Heart left ventricle (tissue), 16 donors: Measurements from ENCODE around the gene ARL8B. TPM values are rescaled to one million over a fixed set of nuclear protein-coding genes. Genes with fewer than 3 reads are reported as not detected.

Experiments used
- ATAC-seq, 4 donors: fragments of 200-7000 bp; cut with Tn5 transposase; one replicate each; pipeline ENCODE4 v1.9.1; 2020 to 2022; ENCODE audit warnings: moderate library complexity in 4 of 4, mild to moderate bottlenecking in 3 of 4, moderate number of reproducible peaks in 1 of 4
- DNase-seq, 5 donors: peaks; one replicate each; pipeline ENCODE4 v3.0.0-alpha.2; 2020
- H3K27ac ChIP-seq, 12 donors: fragments of 200-600 bp; sonication (generic) in 4 of 12; one replicate each; pipeline versions ENCODE4 v1.5.0 to v1.8.0; 2016 to 2022; ENCODE audit warnings: mild to moderate bottlenecking in 2 of 12
- H3K27me3 ChIP-seq, 9 donors: fragments of 200-600 bp; sonication (generic) in 2 of 9; one replicate each; pipeline versions ENCODE4 v1.5.1 to v1.8.0; 2016 to 2022; ENCODE audit warnings: mild to moderate bottlenecking in 3 of 9
- H3K36me3 ChIP-seq, 9 donors: fragments of 200-600 bp; sonication (generic) in 2 of 9; one replicate each; pipeline versions ENCODE4 v1.5.0 to v1.8.0; 2018 to 2022; ENCODE audit warnings: mild to moderate bottlenecking in 2 of 9
- H3K4me1 ChIP-seq, 12 donors: fragments of 200-600 bp; sonication (generic) in 4 of 12; one replicate each; pipeline versions ENCODE4 v1.5.0 to v1.8.0; 2016 to 2022; ENCODE audit warnings: mild to moderate bottlenecking in 3 of 12
- H3K4me3 ChIP-seq, 12 donors: fragments of 200-600 bp; sonication (generic) in 4 of 12; one replicate each; pipeline versions ENCODE4 v1.5.0 to v1.8.0; 2017 to 2022; ENCODE audit warnings: mild to moderate bottlenecking in 9 of 12, moderate library complexity in 4 of 12
- H3K9me3 ChIP-seq, 12 donors: fragments of 200-600 bp; sonication (generic) in 4 of 12; one replicate each; pipeline versions ENCODE4 v1.5.0 to v1.8.0; 2016 to 2022; ENCODE audit warnings: mild to moderate bottlenecking in 1 of 12
- CTCF ChIP-seq, 12 donors: fragments of 200-600 bp; sonication (generic) in 4 of 12; IDR thresholded peaks; one replicate each; pipeline versions ENCODE4 v1.5.0 to v1.8.0; 2018 to 2022; ENCODE audit warnings: antibody characterized with exemption in 12 of 12, mild to moderate bottlenecking in 5 of 12
- POLR2A ChIP-seq, 2 donors: fragments of 450-650 bp; IDR thresholded peaks; one replicate each; pipeline ENCODE4 v1.6.1; 2017; ENCODE audit warnings: antibody characterized with exemption in 2 of 2, mild to moderate bottlenecking in 2 of 2, moderate library complexity in 2 of 2
- WGBS, 4 donors: extraction: QIAGEN DNeasy Blood & Tissue Kit in 2 of 4; methylation state at CpG; one replicate each; pipeline versions ENCODE4 v1.1.5 to v1.1.7; 2013 to 2018; 5-methylcytosine and 5-hydroxymethylcytosine counted together
- intact Hi-C, 10 donors: fragments of 100-400 bp; cut with DNase I; formaldehyde crosslinking; loops; one replicate each; pipeline versions ENCODE4 v1.11.1 to v1.14.2; 2022
- polyA plus RNA-seq, 2 donors: library from polyadenylated mRNA; stranded (reverse); fragments of 200-250 nt; gene quantifications; one replicate each; pipeline ENCODE4 v1.2.3, GENCODE V29; 2013
- total RNA-seq, 9 donors: library from RNA; depleted of rRNA in 2 of 9; stranded (reverse); fragments of >200 nt in 2 of 9; fragmentation: NEBNext Ultra II Directional in 3 of 9; extraction: Animal tissue kit (Norgen Biotek cat#: 25700) in 3 of 9; gene quantifications; one replicate each; pipeline versions ENCODE4 v1.1.0 to v1.2.4, GENCODE V29; 2016 to 2023
- donor health status: ischemic (EF 13 %, LVEDD 7.1; RV severe dilation, severe dysfunction).
- donor health status: healthy with polysubstance abuse.
- donor health status: DM: no; HTN: yes; CAD: no.
- donor health status: DM: no; HTN: no; CAD: no.
- donor health status: ischemic (EF 25% LVEDD 6.9; RV normal size, moderate dysfunction).
- donor health status: ischemic (EF 25% LVEDD 5.7; RV mildly dilated, moderate dysfunction).
- donor health status: healthy.
- donor health status: DM: yes; HTN: yes; CAD: no.
- donor health status: ischemic (EF 35%, LVEDD 5.7; RV mildly dilated, moderate dysfunction).
- donor health status: nonischemic (EF 11% LVEDD 7.7; RV severe dilation, severe dysfunction).
- donor health status: DM: yes; HTN: yes; CAD: no.
- donor health status: PGD.
- donor health status: ischemic (EF 29% LVEDD 5.4; RV normal size, mild dysfunction).
- donor health status: nonischemic (EF 23%, LVEDD 6.1; RV moderate dilation, normal function).

Gene ARL8B
- total and polyA plus RNA-seq, 11 donors, result 32.9 to 106 (median 64.0) TPM

- WGBS, 4 donors, result 87 to 95% (median 90%) methylated on average over 6 of the region's 6 CpGs
- no peaks in the 10 kb centered on the region for H3K27me3 ChIP-seq
- DNase-seq, result no peak
- ATAC-seq, result no peak
- no peaks in the 10 kb centered on the region for H3K36me3 ChIP-seq
- peaks cover 0 to 44% (median 6%) of the 10 kb centered on the region in 12 donors for H3K4me1 ChIP-seq
- intact Hi-C loops, result no loop called here
- TF ChIP-seq CTCF (IDR thresholded peaks at IDR 0.05), result no peak
- TF ChIP-seq POLR2A (IDR thresholded peaks at IDR 0.05), result no peak
- no peak overlapping the region for H3K27ac ChIP-seq
- peaks cover 0 to 7% (median 0%) of the 10 kb centered on the region in 12 donors for H3K9me3 ChIP-seq
- H3K4me3 ChIP-seq, result no peak overlapping the region
These were observed 29.5 kb downstream of the ARL8B start for GRCh38 chr3:5151586-5151985.

GRCh38 chr3:5153074-5153473 lies 31.0 kb downstream of the ARL8B start:
- no peak overlapping the region for H3K4me3 ChIP-seq
- no peaks in the 10 kb centered on the region for H3K27me3 ChIP-seq
- H3K4me1 ChIP-seq, result peaks cover 0 to 38% (median 6%) of the 10 kb centered on the region in 12 donors
- intact Hi-C loops, result no loop called here
- H3K9me3 ChIP-seq, result no peaks in the 10 kb centered on the region
- no peak overlapping the region for H3K27ac ChIP-seq
- WGBS, 4 donors, result 69 to 81% (median 78%) methylated on average over 4 of the region's 4 CpGs
- TF ChIP-seq CTCF (IDR thresholded peaks at IDR 0.05), result no peak
- TF ChIP-seq POLR2A (IDR thresholded peaks at IDR 0.05), result no peak
- ATAC-seq (no peak), DNase-seq (no peak)
- no peaks in the 10 kb centered on the region for H3K36me3 ChIP-seq

DNA sequence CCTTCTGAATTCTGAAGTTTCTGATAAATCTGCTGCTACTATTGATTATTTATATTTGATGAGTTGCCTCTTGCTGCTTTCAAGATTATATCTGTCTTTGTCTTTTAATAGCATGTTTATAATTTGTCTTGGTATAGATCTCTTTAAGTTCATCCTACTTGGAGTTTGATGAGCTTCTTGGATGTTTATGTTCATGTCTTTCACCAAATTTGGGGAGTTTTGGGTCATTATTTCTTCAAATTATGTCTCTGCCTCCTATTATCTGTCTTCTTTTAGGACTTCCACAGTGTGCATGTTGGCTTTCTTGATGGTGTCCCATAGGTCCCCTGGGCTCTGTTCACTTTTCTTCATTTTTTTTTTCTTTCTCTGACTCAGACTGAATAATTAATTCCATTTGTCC lies 33.1 kb downstream of the ARL8B start:
- H3K9me3 ChIP-seq, result no peaks in the 10 kb centered on the region
- peaks cover 0 to 27% (median 6%) of the 10 kb centered on the region in 12 donors for H3K4me1 ChIP-seq
- intact Hi-C loops, result no loop called here
- H3K4me3 ChIP-seq, result no peak overlapping the region
- ATAC-seq (no peak), DNase-seq (no peak)
- H3K36me3 ChIP-seq, result no peaks in the 10 kb centered on the region
- TF ChIP-seq POLR2A (IDR thresholded peaks at IDR 0.05) (no peak), CTCF (IDR thresholded peaks at IDR 0.05) (no peak)
- no peaks in the 10 kb centered on the region for H3K27me3 ChIP-seq
- H3K27ac ChIP-seq, result no peak overlapping the region

DNA sequence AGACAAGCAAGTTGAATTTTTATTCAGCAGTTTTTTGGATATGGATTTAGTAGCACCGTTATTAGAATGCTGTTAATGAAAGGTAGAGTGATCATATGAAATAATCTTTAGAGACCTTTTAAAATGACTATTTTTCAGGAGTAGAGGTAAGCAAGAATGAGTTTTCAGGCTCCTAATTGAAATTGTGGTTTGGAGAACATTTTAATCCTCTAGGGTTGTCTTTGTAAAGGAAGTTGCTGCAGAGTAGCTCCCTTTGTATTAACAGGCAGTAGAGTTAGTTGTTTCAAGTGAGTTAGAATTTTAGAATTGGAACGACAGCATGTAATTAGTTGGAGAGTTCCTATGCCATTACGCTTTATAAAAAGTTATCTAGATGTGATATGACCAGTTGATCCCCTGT lies 38.2 kb downstream of the ARL8B start:
- no peaks in the 10 kb centered on the region for H3K36me3 ChIP-seq
- no peak for TF ChIP-seq CTCF (IDR thresholded peaks at IDR 0.05)
- TF ChIP-seq POLR2A (IDR thresholded peaks at IDR 0.05), result no peak
- H3K4me3 ChIP-seq, result no peak overlapping the region
- H3K9me3 ChIP-seq, result no peaks in the 10 kb centered on the region
- H3K27me3 ChIP-seq, result no peaks in the 10 kb centered on the region
- DNase-seq, result no peak
- intact Hi-C loops, result no loop called here
- no peak for ATAC-seq
- H3K27ac ChIP-seq, result no peak overlapping the region
- WGBS, 4 donors, result 73 to 79% (median 75%) methylated on average over 3 of the region's 3 CpGs
- H3K4me1 ChIP-seq, result peaks cover 0 to 55% (median 30%) of the 10 kb centered on the region in 12 donors
